Activated T-cell treated with anti-CD3 and anti-CD28 coated beads for 4 hours (primary cell): Measurements from ENCODE around the gene PPP1R3E.
A peak's percentile ranks its signal among the peaks of the same experiment; 100 is the strongest.
"Not testable (repeated sequence)": the region's sequence is repeated elsewhere in the genome, so short reads cannot be mapped to it uniquely, and the experiment has no call there.

Experiments used
- DNase-seq: peaks from one replicate; pipeline ENCODE4 v3.0.0-alpha.2; 2020

Gene PPP1R3E, protein sequence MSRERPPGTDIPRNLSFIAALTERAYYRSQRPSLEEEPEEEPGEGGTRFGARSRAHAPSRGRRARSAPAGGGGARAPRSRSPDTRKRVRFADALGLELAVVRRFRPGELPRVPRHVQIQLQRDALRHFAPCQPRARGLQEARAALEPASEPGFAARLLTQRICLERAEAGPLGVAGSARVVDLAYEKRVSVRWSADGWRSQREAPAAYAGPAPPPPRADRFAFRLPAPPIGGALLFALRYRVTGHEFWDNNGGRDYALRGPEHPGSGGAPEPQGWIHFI

DNA sequence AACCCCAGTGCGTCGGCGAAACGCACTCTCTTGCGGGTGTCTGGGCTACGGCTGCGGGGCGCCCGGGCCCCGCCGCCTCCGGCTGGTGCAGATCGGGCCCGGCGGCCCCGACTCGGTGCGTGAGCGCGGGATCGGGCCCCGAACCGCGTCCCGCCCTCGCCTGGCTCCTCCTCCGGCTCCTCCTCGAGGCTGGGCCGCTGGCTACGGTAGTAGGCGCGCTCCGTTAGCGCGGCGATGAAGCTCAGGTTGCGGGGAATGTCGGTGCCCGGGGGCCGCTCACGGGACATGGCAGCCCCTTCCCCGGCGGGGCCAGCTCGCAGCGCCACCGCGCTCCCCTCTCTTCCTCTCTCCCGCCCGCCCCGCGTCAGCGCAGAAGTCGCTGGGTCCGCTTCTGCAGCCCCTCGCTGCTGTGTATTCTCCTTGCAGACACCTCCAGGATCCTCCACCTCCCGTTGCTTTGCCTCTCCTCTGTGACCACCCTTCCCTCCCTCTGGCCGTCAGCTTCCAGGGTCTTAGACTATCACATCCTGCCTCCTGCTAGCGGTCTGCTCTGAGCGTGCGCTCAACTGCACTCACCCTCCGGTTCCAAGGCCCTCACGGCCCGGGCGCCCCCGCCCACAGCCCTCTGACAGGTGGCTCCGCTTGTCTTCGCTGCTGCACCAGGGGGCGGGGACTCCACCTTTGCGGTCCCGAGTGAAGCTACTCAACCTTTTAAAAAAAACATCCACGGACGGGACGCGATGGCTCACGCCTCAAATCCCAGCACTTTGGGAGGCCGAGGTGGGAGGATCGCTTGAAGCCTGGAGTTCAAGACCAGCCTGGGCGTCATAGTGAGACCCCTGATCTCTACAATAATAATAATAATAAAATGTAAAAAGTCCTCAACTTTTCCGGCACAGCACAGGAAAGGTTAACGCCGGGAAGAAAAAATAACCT lies at the start of gene PPP1R3E:
PPP1R3E (minus strand) TSS at position 570 of the 936 bp plus-strand sequence; CDS start at position 287, 283 bp downstream.
- peak; percentile 84 for DNase-seq

DNA sequence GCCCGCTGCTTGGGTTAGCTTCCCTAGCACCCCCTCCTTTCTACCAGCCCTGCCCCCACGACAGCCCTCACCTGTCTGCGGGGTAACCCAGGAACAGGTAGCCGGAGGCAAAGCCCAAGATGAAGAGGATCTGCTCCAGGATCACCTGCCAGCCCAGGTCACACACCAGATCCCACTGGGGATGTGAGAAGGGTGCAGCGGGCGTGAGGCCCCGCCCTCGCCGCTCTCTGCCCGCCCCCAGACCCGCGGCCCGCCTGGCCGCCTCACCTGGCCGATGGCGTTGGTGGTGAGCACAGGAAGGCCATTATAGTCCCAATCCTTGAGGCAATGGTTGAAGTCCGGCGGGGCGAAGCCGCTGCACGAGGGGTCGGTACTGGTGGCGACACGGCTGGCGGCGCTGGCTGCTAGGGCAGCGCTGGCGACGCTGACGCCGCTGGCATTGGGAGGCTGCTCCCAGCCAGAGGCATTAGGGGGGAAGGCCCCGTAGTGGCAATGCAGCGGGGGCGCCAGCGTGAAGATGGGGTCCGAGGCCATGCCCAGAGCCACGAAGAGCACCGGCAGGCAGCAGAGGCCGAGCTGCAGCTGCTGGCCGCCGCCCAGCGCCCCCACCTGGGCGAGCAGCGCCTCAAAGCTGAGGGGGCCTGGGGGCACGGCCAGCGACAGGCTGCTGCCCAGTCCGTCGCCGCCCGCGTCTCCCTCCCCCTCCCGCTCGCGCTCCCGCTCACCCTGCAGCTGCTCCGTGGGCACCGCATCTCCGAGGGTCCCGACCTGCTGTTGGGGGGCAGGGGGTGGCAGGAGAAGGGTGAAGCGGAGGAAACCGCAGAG lies 49.2 kb upstream of the PPP1R3E start:
- DNase-seq = no peak

DNA sequence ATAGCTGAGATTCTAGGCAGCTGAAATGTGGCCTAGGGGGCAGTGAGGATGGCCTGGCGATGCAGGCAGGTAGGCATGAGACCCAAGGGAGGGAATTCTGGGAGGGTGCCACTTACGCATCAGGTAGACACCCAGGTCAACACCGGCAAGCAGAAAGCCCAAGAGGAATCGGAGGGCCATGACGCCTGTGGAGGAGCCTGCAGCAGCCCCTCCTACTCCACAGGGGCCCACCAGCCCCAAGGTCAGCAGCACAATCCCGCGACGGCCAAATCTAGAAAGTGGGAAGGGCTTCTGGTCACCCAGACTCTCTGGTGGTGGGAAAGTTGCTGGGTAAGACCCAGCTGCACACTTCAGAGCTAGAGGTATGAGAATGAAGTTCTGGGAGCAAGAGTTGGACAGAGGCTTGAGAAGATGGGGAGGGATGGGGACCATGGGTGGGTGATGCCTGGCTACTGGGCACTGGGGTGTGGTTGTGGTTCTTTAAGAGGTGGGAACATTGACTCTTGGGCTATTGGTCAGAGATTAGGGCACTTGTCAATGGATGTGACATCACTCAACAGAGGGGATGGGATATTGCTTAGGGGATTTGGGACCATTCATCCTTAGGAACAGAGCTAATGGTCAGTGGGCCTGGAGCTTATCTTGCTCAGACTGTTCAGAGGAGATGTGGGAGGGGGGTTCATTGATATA lies 46.6 kb upstream of the PPP1R3E start:
- no peak for DNase-seq

DNA sequence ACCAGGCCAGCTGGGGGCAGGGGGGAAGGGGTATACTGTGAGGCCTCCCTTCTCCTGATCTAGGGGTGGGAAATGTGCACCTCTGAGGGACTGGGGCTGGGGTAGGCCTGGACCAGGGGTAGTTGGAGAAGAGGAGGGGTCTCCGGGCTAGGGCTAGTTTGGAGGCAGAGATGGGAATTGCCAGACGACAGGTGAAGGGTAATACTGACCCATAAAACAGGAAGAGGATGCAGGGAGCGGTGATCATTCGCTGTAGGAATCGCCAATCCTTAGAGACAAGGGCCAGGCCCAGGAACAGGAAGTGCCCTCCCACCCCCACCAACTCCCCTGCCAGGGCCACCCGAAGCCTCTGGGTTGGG lies 45.6 kb upstream of the PPP1R3E start:
- DNase-seq = no peak

DNA sequence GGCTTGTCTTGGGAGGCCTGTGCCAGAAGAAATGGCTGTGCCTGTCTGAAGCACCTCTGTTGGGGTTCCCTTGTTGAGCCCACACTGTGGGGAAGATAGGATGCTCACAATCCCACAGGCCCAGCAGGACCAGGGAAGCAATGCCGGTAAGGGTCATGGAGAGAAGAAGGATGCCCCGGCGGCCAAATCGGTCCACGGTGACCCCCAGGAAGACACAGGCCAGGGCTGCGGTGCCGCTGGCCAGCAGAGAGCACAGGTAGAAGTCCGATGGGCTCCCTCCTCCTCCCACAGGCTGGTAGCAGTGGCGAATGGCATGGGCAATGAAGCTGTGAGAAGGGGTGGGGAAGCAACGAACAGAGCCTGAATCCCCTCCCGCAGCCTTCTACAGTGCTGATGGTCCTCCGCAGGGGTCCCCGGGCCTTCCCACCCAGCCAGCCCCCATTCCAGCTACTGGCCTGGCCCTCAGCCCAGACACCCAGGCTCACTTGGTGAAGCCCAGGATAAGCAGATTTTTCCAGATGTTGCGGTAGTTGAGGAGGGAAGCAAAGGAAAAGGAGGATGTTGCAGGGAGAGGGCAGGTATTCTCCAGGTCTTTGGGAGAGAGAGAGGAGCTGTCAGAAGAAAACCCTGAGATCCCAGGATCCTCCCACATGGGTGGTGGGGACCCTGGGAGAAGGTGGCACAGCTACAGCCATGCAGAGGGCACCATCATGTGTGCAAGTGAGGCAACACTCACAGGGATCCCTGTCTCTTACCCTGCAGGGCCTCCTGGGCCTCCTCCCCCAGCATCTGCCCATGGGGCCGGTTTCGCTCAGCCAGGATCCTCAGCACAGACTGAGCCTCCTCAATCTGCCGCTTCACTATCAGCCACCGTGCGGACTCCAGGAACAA lies 45.0 kb upstream of the PPP1R3E start:
- no peak for DNase-seq

DNA sequence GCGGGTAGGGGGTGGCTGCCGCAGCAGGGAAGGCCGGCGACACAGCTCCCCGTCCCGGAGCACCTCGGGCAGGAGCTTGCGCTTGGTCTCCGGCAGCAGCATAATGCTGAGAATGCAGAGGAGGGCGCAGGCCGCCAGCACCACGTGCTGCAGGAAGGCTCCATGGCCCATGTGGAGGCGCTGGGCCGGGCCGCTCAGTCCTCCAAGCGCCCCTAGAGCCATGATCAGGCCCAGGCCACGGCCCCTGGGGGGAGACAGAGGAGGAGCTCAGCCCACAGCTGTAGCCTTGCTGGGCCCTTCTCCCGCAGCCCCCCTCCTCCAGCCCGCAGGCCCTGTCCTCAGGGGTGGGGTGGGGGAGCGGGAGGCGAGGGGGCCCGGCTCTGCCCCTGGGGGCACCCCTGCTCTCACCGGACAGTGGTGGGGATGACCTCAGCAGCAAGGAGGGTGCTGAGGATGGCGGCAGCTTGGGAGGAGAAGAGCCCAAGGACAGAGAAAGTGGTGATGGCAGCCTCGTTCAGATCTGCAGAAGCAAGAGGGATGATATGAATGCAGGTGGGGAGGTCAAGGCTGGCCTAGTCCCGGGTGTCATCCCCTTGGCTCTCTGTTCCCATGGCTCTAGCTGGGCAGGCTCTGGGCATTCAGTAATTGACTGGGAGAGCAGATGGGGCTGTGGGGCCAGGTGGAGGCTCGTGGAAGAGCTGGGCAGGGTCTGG lies 44.2 kb upstream of the PPP1R3E start:
- DNase-seq = no peak

DNA sequence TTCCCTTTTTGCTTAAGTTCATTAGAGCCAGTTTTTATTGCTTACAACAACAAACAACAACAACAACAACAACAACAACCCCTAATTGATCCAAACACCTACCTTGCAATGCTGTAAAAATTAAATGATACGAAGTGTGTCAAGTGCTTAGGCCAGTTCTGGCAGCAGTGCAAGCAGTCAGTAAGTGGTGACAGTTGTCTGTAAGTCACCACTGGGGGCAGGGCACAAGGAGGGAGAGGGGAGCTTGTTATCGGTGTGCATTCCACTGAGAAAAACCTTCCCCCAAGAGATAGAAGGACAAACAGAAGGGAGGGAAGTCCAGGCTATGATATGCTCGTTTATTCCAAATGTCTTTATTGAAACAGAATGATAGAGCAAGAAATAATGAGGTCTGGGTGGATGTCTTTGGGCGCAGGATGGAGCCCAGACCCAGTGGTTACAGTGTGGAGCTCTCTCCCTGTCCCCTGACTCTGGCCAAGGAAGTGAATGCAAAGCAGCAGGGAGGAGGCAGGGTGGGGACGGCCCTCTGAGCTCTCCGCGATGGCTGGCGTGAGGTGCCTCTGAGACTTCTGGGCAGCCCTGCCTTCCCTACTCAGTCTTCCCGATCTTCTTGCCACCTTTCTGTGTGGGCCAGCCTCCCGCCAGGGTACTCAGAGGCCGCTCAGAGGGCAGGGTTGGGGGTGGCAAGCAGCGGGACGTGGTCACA lies 43.5 kb upstream of the PPP1R3E start:
- DNase-seq = no peak

DNA sequence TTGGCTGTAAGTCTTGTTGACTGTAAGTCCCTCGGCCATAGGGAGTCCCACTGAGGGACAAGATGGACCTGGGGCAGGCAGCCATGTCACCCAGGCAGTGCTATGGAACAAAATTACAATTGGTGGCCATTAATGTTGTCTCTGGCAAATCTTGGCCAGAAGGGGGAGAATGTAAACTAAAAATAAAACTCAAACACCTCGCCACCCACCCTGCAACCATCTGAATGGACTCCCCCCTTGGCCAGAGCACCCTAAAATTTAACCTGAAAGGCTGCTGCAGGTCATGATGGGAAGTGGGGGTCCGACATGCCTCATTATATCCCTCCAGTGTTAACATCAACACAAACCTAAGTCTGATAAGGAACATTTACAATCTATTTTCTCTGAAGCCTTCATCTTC lies 41.8 kb upstream of the PPP1R3E start:
- no peak for DNase-seq

DNA sequence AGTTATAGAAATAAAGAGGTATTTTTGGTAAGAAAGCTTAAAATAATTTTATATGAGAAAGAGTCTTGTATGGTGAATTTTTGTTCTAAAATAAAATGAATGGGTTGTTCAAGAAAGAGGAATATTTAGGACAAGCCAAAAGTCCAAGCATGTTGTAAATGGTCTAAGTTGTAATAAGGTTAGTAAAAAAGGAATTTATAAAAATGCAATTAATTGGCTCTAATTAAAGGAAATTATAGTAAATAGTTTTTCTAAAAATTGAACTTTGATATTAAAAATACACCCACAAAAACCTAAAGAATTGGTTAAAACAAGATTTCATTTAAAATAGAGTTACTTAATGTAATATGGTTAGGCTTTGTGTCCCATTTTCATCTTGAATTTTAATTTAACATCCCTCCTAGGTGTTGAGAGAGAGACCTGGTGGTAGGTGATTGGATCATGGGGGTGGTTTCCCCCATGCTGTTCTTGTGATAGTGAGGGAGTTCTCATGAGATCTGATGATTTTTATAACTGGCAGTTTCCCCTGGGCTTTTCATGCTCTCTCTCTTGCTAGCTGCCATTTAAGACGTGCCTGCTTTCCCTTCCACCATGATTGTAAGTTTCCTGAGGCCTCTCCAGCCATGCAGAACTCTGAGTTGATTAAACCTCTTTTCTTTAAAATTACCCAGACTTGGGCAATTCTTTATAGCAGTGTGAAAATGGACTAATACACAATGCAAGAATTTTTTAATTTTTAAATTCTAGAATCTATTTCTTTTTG lies 37.0 kb upstream of the PPP1R3E start:
- DNase-seq = no peak

DNA sequence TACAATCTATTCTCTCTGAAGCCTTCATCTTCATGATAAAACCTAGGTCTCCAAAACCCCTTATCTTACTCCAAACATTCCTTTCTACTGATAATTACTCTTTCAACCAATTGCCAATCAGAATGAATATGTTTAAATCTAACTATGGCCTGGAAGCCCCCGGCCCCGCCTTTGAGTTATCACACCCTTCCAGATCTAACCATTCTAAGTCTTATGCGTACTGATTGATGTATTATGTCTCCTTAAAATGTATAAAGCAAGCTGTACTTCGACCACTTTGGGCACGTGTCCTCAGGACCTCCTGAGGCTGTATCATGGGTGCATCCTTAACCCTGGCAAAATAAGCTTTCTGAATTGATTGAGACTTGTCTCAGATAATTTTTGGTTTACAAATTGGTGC lies 33.0 kb upstream of the PPP1R3E start:
- DNase-seq = no peak

DNA sequence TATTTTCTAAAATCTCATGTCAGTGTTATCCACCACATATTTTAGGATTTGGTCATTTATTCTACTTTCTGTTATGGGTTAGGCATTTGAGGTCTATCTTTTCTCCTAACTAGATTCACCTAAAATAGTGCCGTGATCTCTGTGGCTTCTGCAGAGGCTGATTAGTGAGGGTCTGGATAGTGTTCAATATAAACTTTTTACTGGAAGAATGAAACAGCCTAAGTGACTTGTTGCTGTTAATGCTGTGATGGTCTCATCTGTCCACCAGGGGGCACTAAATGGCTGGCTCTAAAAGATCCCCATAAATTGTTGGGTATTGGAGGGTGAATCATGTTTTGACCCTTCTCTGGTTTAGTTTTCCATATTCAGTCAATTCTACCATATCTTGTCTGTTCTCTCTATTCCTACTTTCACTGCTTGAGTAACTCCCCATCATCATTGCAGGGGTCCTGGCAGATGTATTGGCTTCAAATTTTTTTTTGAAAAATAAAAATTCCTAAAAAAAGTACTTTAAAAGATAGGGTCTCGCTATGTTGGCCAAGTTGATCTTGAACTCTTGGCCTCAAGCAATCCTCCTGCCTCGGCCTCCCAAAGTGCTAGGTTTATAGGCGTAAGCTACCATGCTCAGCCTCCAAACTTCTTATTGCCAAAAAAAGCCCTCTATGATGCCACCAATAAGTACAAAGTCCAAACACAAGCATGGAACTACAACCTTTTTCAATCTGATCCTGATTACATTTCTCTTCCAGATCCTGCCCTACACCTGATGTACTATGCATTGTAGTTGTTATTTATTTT lies 25.5 kb upstream of the PPP1R3E start:
- peak; percentile 65 for DNase-seq

DNA sequence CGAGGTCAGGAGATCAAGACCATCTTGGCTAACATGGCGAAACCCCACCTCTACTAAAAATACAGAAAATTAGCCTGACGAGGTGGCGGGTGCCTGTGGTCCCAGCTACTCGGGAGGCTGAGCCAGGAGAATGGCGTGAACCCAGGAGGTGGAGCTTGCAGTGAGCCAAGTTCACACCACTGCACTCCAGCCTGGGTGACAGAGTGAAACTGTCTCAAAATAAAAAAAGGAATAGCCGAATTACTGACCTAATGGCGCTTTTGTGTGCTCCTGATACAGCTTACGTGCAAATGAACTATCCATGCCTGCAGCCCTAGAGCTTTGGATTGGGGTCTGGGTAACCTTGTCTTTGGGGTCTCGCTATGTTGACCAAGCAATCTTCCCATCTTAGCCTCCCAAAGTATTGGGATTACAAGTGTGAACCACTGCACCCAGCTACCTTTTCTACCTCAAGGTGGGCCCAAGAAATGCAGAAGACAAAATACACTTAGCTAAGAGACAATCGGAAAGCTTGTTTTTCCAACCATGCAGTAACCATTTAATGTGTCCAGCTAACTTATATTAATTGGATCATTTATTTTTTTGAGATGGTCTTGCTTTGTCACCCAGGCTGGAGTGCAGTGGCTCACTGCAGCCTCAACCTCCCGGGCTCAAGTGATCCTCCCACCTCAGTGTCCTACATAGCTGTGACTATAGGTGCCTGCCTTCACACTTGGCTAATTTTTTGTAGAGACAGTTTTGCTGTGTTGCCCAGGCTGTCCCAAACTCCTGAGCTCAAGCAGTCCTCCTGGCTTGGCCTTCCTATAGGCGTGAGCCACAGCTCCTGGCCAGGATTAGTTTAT lies 24.1 kb upstream of the PPP1R3E start:
- no peak for DNase-seq

DNA sequence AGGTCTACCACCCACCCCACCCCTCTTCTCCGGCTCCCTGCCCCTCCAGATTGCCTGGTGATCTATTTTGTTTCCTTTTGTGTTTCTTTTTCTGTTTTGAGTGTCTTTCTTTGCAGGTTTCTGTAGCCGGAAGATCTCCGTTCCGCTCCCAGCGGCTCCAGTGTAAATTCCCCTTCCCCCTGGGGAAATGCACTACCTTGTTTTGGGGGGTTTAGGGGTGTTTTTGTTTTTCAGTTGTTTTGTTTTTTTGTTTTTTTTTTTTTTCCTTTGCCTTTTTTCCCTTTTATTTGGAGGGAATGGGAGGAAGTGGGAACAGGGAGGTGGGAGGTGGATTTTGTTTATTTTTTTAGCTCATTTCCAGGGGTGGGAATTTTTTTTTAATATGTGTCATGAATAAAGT lies 23.1 kb upstream of the PPP1R3E start:
- not testable (repeated sequence) for DNase-seq

DNA sequence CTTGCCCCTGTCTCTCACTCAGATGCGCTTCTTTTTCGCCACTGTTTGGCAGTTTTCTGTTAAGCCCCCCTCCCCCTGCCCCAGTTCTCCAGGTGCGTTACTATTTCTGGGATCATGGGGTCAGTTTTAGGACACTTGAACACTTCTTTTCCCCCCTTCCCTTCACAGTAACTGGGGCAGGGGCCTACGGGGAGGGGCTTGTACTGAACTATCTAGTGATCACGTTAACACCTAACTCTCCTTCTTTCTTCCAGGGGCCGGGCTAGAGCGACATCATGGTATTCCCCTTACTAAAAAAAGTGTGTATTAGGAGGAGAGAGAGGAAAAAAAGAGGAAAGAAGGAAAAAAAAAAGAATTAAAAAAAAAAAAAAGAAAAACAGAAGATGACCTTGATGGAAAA lies 22.3 kb upstream of the PPP1R3E start:
- no peak for DNase-seq

DNA sequence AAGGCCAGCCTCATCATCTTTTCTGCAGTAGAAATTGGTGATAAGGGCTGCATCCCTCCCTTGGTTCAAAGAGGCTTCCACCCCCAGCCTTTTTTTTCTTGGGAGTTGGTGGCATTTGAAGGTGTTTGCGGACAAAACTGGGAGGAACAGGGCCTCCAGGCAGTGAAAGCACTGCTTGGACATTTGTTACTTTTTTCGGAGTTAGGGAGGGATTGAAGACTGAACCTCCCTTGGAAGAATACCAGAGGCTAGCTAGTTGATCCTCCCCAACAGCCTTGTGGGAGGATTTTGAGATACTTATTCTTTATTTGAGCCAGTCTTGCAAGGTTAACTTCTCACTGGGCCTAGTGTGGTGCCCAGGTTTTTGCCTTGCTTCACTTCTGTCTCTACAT lies 21.8 kb upstream of the PPP1R3E start:
- no peak for DNase-seq

DNA sequence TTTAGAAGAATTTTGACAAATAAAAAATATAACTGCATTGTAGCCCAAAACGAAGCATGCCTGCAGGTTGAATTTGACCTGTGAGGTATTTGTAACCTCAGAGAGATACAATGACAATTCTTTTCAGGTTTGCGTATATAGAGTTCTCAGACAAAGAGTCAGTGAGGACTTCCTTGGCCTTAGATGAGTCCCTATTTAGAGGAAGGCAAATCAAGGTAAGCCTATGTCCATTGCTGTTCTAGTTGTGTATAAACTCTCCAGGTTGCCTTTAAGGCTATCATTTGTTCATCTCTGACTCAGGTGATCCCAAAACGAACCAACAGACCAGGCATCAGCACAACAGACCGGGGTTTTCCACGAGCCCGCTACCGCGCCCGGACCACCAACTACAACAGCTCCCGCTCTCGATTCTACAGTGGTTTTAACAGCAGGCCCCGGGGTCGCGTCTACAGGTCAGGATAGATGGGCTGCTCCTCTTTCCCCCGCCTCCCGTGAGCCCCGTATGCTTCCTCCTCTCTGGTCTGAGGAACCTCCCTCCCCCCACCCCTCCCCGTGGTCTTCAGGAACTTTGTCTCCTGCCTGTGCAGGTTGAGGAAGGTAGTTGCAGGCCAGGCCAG lies 21.3 kb upstream of the PPP1R3E start:
- no peak for DNase-seq
